B cell (primary cell): Measurements from ENCODE around the gene TMEM119.

Experiments used
- CTCF ChIP-seq: fragments of 200-600 bp; IDR thresholded peaks from one replicate; pipeline ENCODE4 v1.8.0; 2022; ENCODE audit warnings: antibody characterized with exemption, mild to moderate bottlenecking
- EZH2 ChIP-seq: IDR thresholded peaks from 2 replicates; pipeline ENCODE4 v1.6.1; 2012; ENCODE audit warnings: borderline replicate concordance, low read depth, mild to moderate bottlenecking, moderate library complexity, low read length; ENCODE audit not compliant: insufficient read depth, poor library complexity, severe bottlenecking

- TF ChIP-seq CTCF (no peak), EZH2 (no peak)
These were observed 33.2 kb downstream of the TMEM119 start for GRCh38 chr12:108564724-108565123.
